Measurements from ENCODE around the gene CC2D2B. TPM values are rescaled to one million over a fixed set of nuclear protein-coding genes. Genes with fewer than 3 reads are reported as not detected.
"Not testable (repeated sequence)": the region's sequence is repeated elsewhere in the genome, so short reads cannot be mapped to it uniquely, and the experiment has no call there.

CC2D2B gene
- total and polyA plus RNA-seq, 4 experiments from 2014 or later: 0.10 to 0.15 TPM; not detected in 2

DNA sequence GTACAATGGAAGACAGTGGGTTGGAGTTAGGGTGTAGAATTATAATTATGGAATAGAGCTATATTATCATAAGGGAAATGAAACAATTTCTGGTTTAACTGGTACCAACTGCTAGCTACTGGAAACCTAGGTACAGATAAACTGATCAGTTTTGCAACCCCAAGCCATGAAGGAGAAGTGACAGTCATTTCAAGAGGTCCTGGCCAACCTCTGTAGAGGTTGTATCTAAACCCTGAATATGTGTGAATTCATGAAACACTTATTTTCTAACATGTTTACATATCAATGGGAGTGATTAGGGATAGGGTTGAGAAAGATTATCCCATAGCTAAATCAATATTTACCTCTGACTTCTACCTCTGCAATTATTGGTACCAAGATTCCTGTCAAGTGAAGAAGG lies 29.9 kb upstream of the CC2D2B start:
- DNase-seq: no peak
- Mint-ChIP-seq H3K4me3 (no peak overlapping the region), H3K9me3 (peaks cover 0 to 3% (median 0%) of the 10 kb centered on the region in 8 donors), H3K36me3 (peaks cover 34 to 41% of the 10 kb centered on the region in 2 donors), H3K4me1 (no peaks in the 10 kb centered on the region), H3K27ac (no peak overlapping the region), H3K27me3 (no peaks in the 10 kb centered on the region)
- H3K36me3 ChIP-seq (ENCODE audit: insufficient read depth, low read length): no peaks in the 10 kb centered on the region
- ChIA-PET POLR2A (ENCODE audit: partially characterized antibody) (no interaction called here), CTCF (ENCODE audit: partially characterized antibody) (interaction anchor here (1.1 kb wide), 1 partner anchor 13 kb away, joined by 3 read pairs; no protein-coding TSS in a partner anchor)
- H3K4me3 ChIP-seq (ENCODE audit: low read length in 2 of 2): no peak overlapping the region
- no peak overlapping the region for H3K27ac ChIP-seq (ENCODE audit: low read depth, low read length)
- no peaks in the 10 kb centered on the region for H3K9me3 ChIP-seq (ENCODE audit: control insufficient read depth in 1 of 2, low read length in 2 of 2)
- H3K27me3 ChIP-seq (ENCODE audit: insufficient read depth, low read length): no peaks in the 10 kb centered on the region
- no peaks in the 10 kb centered on the region for H3K4me1 ChIP-seq (ENCODE audit: insufficient read depth, low read length)
- intact Hi-C loops (cut with micrococcal nuclease): no loop called here

DNA sequence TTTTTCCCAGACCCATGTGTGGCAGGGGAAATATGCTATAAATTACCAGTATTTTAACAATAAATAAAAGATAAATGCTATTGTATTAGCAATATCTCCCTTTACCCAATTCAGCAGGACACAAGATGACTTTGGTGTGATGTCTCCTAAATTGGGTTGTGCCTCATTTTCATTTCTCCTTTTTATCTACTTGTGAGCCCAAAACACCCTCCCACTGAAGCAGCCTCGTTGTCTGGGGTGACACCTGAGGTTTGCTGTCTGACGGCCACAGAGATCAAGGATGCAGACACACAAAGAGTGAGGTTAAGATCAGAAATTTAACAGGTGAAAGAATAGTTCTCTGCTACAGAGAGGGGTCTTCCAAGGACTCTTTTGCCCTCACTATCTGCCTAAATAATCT lies 27.1 kb upstream of the CC2D2B start:
- DNase-seq: no peak
- no peak overlapping the region for H3K27ac Mint-ChIP-seq
- H3K4me3 Mint-ChIP-seq: no peak overlapping the region
- Histone ChIP-seq H3K27ac (ENCODE audit: low read depth, low read length) (no peak overlapping the region), H3K9me3 (ENCODE audit: control insufficient read depth in 1 of 2, low read length in 2 of 2) (no peaks in the 10 kb centered on the region), H3K27me3 (ENCODE audit: insufficient read depth, low read length) (no peaks in the 10 kb centered on the region), H3K36me3 (ENCODE audit: insufficient read depth, low read length) (no peaks in the 10 kb centered on the region), H3K4me1 (ENCODE audit: insufficient read depth, low read length) (no peaks in the 10 kb centered on the region), H3K4me3 (ENCODE audit: low read length in 2 of 2) (no peak overlapping the region)
- H3K27me3 Mint-ChIP-seq: no peaks in the 10 kb centered on the region
- peaks cover 15 to 18% of the 10 kb centered on the region in 2 donors for H3K36me3 Mint-ChIP-seq
- POLR2A ChIA-PET (ENCODE audit: partially characterized antibody): no interaction called here
- H3K4me1 Mint-ChIP-seq: no peaks in the 10 kb centered on the region
- intact Hi-C loops (cut with micrococcal nuclease): no loop called here
- CTCF ChIA-PET (ENCODE audit: partially characterized antibody): no interaction called here
- peaks cover 0 to 3% (median 0%) of the 10 kb centered on the region in 8 donors for H3K9me3 Mint-ChIP-seq

DNA sequence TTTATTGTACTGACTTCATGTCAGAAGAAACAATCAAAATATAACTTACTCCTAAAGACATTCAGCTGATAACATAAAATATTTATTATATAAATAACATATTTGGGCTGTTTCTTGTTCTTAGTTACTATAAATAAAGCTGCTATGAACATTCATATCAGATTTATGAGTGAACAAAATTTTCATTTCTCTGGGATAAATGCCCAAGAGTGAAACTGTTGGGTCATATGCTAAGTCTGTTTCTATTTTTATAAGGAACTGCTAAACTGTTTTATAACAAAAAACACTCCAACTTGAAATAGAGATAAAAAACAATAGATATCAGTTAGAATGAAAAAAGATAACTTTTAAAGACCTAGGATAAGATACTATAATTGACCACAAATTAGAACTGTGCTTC lies 26.5 kb upstream of the CC2D2B start:
- Histone ChIP-seq H3K4me1 (ENCODE audit: insufficient read depth, low read length) (no peaks in the 10 kb centered on the region), H3K27me3 (ENCODE audit: insufficient read depth, low read length) (no peaks in the 10 kb centered on the region), H3K36me3 (ENCODE audit: insufficient read depth, low read length) (no peaks in the 10 kb centered on the region), H3K4me3 (ENCODE audit: low read length in 2 of 2) (no peak overlapping the region), H3K27ac (ENCODE audit: low read depth, low read length) (no peak overlapping the region), H3K9me3 (ENCODE audit: control insufficient read depth in 1 of 2, low read length in 2 of 2) (no peaks in the 10 kb centered on the region)
- peaks cover 12 to 15% of the 10 kb centered on the region in 2 donors for H3K36me3 Mint-ChIP-seq
- intact Hi-C loops (cut with micrococcal nuclease): no loop called here
- no peak for DNase-seq
- peaks cover 0 to 1% (median 0%) of the 10 kb centered on the region in 8 donors for H3K9me3 Mint-ChIP-seq
- no peak overlapping the region for H3K27ac Mint-ChIP-seq
- no peaks in the 10 kb centered on the region for H3K27me3 Mint-ChIP-seq
- H3K4me3 Mint-ChIP-seq: no peak overlapping the region
- no peaks in the 10 kb centered on the region for H3K4me1 Mint-ChIP-seq
- POLR2A ChIA-PET (ENCODE audit: partially characterized antibody): no interaction called here
- CTCF ChIA-PET (ENCODE audit: partially characterized antibody): no interaction called here

DNA sequence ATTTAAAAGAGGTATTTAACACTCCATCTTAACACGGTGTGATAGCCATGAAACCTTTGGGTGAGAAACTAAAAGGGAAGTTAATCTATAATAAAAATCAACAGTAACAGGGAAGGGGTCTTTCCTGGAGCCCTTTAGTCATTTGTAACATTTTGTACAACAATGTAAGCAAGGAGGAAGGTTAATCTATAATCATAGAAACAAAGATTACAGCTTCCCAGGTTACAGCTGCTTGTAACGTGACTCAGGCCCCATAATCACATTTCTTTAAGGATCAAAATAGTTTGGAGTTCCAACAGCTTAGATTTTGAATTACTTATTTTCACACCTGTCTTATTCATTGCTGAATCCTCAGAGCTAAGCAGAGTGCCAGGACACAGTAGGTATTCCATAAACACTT lies 17.9 kb upstream of the CC2D2B start:
- H3K9me3 ChIP-seq (ENCODE audit: control insufficient read depth in 1 of 2, low read length in 2 of 2): no peaks in the 10 kb centered on the region
- Mint-ChIP-seq H3K27ac (no peak overlapping the region), H3K36me3 (peaks cover 36 to 68% of the 10 kb centered on the region in 2 donors), H3K4me1 (no peaks in the 10 kb centered on the region), H3K9me3 (no peaks in the 10 kb centered on the region), H3K4me3 (no peak overlapping the region), H3K27me3 (no peaks in the 10 kb centered on the region)
- H3K4me1 ChIP-seq (ENCODE audit: insufficient read depth, low read length): no peaks in the 10 kb centered on the region
- DNase-seq: no peak
- CTCF ChIA-PET (ENCODE audit: partially characterized antibody): interaction anchor here (1.5 kb wide), 1 partner anchor 196 kb away, joined by 3 read pairs; the partner anchor contains the start of gene TCTN3
- peaks cover 4% of the 10 kb centered on the region for H3K36me3 ChIP-seq (ENCODE audit: insufficient read depth, low read length)
- H3K27ac ChIP-seq (ENCODE audit: low read depth, low read length): no peak overlapping the region
- no peak overlapping the region for H3K4me3 ChIP-seq (ENCODE audit: low read length in 2 of 2)
- no peaks in the 10 kb centered on the region for H3K27me3 ChIP-seq (ENCODE audit: insufficient read depth, low read length)
- intact Hi-C loops (cut with micrococcal nuclease): no loop called here
- POLR2A ChIA-PET (ENCODE audit: partially characterized antibody): no interaction called here

DNA sequence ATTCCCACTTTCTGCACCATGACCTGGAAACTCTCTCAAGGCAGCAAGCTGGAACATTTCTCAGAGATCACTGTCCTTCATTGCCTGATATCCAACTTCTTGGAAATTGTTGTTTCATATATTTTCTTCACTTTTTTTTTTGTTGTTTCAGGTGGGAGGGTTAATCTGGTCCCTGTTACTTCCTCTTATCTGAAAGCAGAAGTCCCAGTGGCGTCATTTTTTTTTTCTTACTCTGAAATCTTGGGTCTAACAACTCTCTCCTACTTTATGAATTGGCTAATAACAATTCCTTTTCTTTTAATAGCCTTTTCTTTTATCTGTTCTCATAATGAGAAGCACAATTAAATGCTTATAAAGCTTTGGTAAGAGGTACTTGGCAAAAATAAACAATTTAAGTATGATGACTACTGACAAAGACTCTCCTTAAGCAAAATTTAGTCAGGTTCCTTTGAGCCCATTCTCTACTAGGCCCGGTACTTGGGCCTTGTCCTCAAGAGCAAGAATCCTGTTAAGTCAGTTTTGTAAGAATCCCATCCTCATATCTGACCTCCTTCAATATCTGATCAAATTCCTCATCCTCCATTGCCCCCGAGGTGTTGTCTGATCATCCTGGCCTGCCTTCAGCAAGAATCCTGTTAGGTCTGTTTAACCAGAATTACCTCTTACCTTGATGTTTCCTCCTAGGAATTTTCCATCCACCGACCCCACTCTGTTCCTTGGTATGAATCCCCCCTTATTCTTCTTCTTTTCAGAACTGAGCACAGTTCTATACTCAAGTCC lies 11.5 kb upstream of the CC2D2B start:
- Histone ChIP-seq H3K9me3 (ENCODE audit: control insufficient read depth in 1 of 2, low read length in 2 of 2) (no peaks in the 10 kb centered on the region), H3K27me3 (ENCODE audit: insufficient read depth, low read length) (no peaks in the 10 kb centered on the region), H3K4me1 (ENCODE audit: insufficient read depth, low read length) (no peaks in the 10 kb centered on the region), H3K36me3 (ENCODE audit: insufficient read depth, low read length) (no peaks in the 10 kb centered on the region), H3K27ac (ENCODE audit: low read depth, low read length) (no peak overlapping the region), H3K4me3 (ENCODE audit: low read length in 2 of 2) (no peak overlapping the region)
- Mint-ChIP-seq H3K36me3 (peaks cover 53 to 77% of the 10 kb centered on the region in 2 donors), H3K4me3 (no peak overlapping the region), H3K9me3 (no peaks in the 10 kb centered on the region), H3K4me1 (no peaks in the 10 kb centered on the region), H3K27me3 (no peaks in the 10 kb centered on the region), H3K27ac (peak overlapping the region in 1 of 7 donors; percentile 13)
- CTCF ChIA-PET (ENCODE audit: partially characterized antibody): no interaction called here
- POLR2A ChIA-PET (ENCODE audit: partially characterized antibody): no interaction called here
- no peak for DNase-seq
- intact Hi-C loops (cut with micrococcal nuclease): no loop called here

DNA sequence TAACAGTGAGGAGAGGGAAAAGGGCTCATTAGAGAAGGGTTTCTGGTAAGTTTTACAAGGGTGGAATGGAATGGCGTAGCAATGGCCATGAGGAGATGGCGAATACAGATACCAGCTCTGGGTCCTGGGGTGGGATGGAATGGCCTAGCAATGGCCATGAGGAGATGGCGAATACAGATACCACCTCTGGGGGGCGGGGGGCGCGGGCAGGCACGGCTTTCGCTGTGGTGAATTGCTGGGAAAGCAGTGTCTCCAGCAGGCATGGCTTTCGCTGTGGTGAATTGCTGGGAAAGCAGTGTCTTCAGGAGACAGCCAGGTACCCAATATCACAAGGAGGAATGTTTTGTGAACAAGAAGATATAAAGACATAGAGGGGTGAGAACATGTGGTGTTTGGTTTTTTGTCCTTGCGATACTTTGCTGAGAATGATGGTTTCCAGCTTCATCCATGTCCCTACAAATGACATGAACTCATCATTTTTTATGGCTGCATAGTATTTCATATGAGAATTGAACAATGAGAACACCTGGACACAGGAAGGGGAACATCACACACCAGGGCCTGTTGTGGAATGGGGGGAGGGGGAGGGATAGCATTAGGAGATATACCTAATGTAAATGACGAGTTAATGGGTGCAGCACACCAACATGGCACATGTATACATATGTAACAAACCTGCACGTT lies 1.7 kb upstream of the CC2D2B start:
- H3K4me1 ChIP-seq (ENCODE audit: insufficient read depth, low read length); DNase-seq; H3K27ac ChIP-seq (ENCODE audit: low read depth, low read length); H3K36me3 Mint-ChIP-seq; H3K27me3 ChIP-seq (ENCODE audit: insufficient read depth, low read length); POLR2A ChIA-PET (ENCODE audit: partially characterized antibody); H3K9me3 ChIP-seq (ENCODE audit: control insufficient read depth in 1 of 2, low read length in 2 of 2); H3K9me3 Mint-ChIP-seq; H3K27me3 Mint-ChIP-seq; H3K36me3 ChIP-seq (ENCODE audit: insufficient read depth, low read length); H3K4me3 ChIP-seq (ENCODE audit: low read length in 2 of 2): not testable (repeated sequence)
- CTCF ChIA-PET (ENCODE audit: partially characterized antibody): interaction anchor here (1.3 to 2.6 kb wide), 3 partner anchors 65 to 213 kb away, joined by 3 to 19 read pairs (median 3); partner anchors contain the start of gene TCTN3
- intact Hi-C loops (cut with micrococcal nuclease): loop anchor here (5.0 kb wide), 1 partner anchor 136 kb away; the partner anchor contains the start of gene CCNJ
- Mint-ChIP-seq H3K4me3 (peak overlapping the region in 3 of 8 donors; percentile 26 to 67 (median 48)), H3K4me1 (peaks cover 8 to 15% (median 12%) of the 10 kb centered on the region in 4 donors), H3K27ac (peak overlapping the region in 2 of 7 donors; percentile 18 to 48)
